Spleen (tissue), 11 donors: Measurements from ENCODE around the gene PPP1R14B. TPM values are rescaled to one million over a fixed set of nuclear protein-coding genes. Genes with fewer than 3 reads are reported as not detected.

ENCODE experiments used
- DNase-seq: peaks from one replicate; pipeline ENCODE4 v3.0.0-alpha.2; 2020
- H3K27ac ChIP-seq, 8 donors: fragments of 200-600 bp; sonication (generic) in 7 of 8; 1 replicate in 4 of 8; 2 replicates in 4 of 8; pipeline versions ENCODE4 v1.5.0 to v1.8.0; 2016 to 2021; ENCODE audit warnings: inconsistent platforms in 4 of 8, mild to moderate bottlenecking in 4 of 8, moderate library complexity in 1 of 8
- H3K27me3 ChIP-seq, 7 donors: fragments of 200-600 bp; sonication (generic) in 6 of 7; replicated peaks in 1 of 7; 1 replicate in 4 of 7; 2 replicates in 3 of 7; pipeline versions ENCODE4 v1.5.0 to v1.8.0; 2016 to 2021; ENCODE audit warnings: inconsistent platforms in 3 of 7, mild to moderate bottlenecking in 1 of 7
- H3K36me3 ChIP-seq, 6 donors: fragments of 200-600 bp; sonication (generic) in 5 of 6; 1 replicate in 4 of 6; 2 replicates in 2 of 6; pipeline versions ENCODE4 v1.5.0 to v1.8.0; 2016 to 2021; ENCODE audit warnings: inconsistent platforms in 2 of 6
- H3K4me1 ChIP-seq, 6 donors: fragments of 200-600 bp; sonication (generic) in 5 of 6; 1 replicate in 3 of 6; 2 replicates in 3 of 6; pipeline versions ENCODE4 v1.5.0 to v1.8.0; 2016 to 2021; ENCODE audit warnings: inconsistent platforms in 3 of 6
- H3K4me3 ChIP-seq, 8 donors: fragments of 200-600 bp; sonication (generic) in 7 of 8; 1 replicate in 4 of 8; 2 replicates in 4 of 8; pipeline versions ENCODE4 v1.5.0 to v1.8.0; 2016 to 2021; ENCODE audit warnings: inconsistent platforms in 4 of 8, mild to moderate bottlenecking in 4 of 8, moderate library complexity in 2 of 8
- H3K9me3 ChIP-seq, 8 donors: fragments of 200-600 bp; sonication (generic) in 7 of 8; 1 replicate in 4 of 8; 2 replicates in 4 of 8; pipeline versions ENCODE4 v1.5.0 to v1.8.0; 2016 to 2021; ENCODE audit warnings: inconsistent platforms in 4 of 8
- POLR2A ChIP-seq, 3 donors: fragments of 450-650 bp; IDR thresholded peaks; one replicate each; pipeline ENCODE4 v1.5.1; 2017; ENCODE audit warnings: antibody characterized with exemption in 3 of 3, mild to moderate bottlenecking in 1 of 3
- POLR2AphosphoS5 ChIP-seq, 3 donors: sonication (generic); formaldehyde crosslinking; IDR thresholded peaks; one replicate each; pipeline ENCODE4 v1.5.1; 2017; ENCODE audit warnings: antibody characterized with exemption in 3 of 3
- WGBS, 5 donors: extraction: QIAGEN DNeasy Blood & Tissue Kit in 3 of 5; methylation state at CpG; one replicate each; pipeline versions ENCODE4 v1.1.5 to v1.1.7; 2013 to 2018; 5-methylcytosine and 5-hydroxymethylcytosine counted together
- intact Hi-C: fragments of 100-400 bp; cut with DNase I; formaldehyde crosslinking; loops from one replicate; pipeline ENCODE4 v1.15.0; 2023; ENCODE audit warnings: low total_unique reads
- polyA plus RNA-seq, 3 donors: library from polyadenylated mRNA; stranded (reverse); fragments of 200-250 nt; gene quantifications; one replicate each; pipeline ENCODE4 v1.2.1, GENCODE V29; 2013
- total RNA-seq, 7 donors: library from RNA; depleted of rRNA in 3 of 7; stranded (reverse); fragments of >200 nt in 3 of 7; fragmentation: NEBNext Ultra II Directional in 4 of 7; extraction: Animal tissue kit (Norgen Biotek cat#: 25700) in 4 of 7; gene quantifications; one replicate each; pipeline versions ENCODE4 v1.1.0 to v1.2.1, GENCODE V29; 2016 to 2021
- TF ChIP-seq, protein P1 (sequence below), 11 experiments: fragments of 200-600 bp in 7 of 11; fragments of 450-650 bp in 4 of 11; sonication (generic) in 4 of 11; IDR thresholded peaks in 8 of 11; conservative IDR thresholded peaks in 3 of 11; 1 replicate in 7 of 11; 2 replicates in 4 of 11; pipeline versions ENCODE4 v1.4.0 to v1.8.0; 2016 to 2021; ENCODE audit warnings: antibody characterized with exemption in 11 of 11, inconsistent platforms in 4 of 11, mild to moderate bottlenecking in 1 of 11
- donor health status: healthy with polysubstance abuse.
- donor health status: DM: no; HTN: no; CAD: no; lungs with moderate emphysema.
- donor health status: DM: no; HTN: no; CAD: no.
- donor health status: Bipolar disorder and iron deficiency.
- donor health status: healthy.
- donor health status: DM: no; HTN: no; CAD: no.
- donor health status: DM: yes; HTN: yes; CAD: no.

Gene PPP1R14B
- total and polyA plus RNA-seq, 10 donors: 47.6 to 190 (median 83.6) TPM

DNA sequence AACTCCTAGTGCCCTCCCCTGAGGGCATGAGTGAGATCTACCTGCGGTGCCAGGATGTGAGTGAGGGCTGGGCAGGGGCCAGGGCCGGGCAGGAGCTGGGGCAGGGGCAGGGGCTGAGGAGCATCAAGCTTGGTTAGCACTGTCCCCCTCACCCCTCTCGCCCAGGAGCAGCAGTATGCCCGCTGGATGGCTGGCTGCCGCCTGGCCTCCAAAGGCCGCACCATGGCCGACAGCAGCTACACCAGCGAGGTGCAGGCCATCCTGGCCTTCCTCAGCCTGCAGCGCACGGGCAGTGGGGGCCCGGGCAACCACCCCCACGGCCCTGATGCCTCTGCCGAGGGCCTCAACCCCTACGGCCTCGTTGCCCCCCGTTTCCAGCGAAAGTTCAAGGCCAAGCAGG is 26.5 kb downstream of the PPP1R14B start:
- Histone ChIP-seq H3K9me3 (no peaks in the 10 kb centered on the region), H3K27ac (peak overlapping the region in 2 of 8 donors; percentile 11 to 24), H3K27me3 (no peaks in the 10 kb centered on the region), H3K4me1 (peaks cover 4 to 67% (median 27%) of the 10 kb centered on the region in 6 donors), H3K36me3 (peaks cover 0 to 96% (median 65%) of the 10 kb centered on the region in 6 donors), H3K4me3 (no peak overlapping the region)
- DNase-seq: no peak
- TF ChIP-seq POLR2A (IDR thresholded peaks at IDR 0.05) (no peak), POLR2AphosphoS5 (IDR thresholded peaks at IDR 0.05) (peak in 1 of 3 donors; percentile 60)
- intact Hi-C loops: no loop called here
- WGBS, 5 donors: 92 to 98% (median 93%) methylated on average over 5 to 17 of the region's 17 CpGs

DNA sequence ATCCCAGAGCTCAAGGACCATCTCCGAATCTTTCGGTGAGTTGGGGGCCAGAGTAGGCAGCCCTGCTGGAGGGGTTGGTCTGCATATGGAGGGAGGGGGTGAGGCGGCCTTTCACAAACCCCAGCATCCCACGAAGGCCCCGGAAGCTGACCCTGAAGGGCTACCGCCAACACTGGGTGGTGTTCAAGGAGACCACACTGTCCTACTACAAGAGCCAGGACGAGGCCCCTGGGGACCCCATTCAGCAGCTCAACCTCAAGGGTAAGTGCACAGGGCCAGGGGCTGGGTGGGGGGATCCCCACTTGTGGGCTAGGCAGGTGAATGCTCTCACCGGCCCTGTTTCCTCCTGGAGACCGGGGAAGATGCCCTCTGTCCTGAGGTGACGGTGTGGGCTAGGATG is 27.0 kb downstream of the PPP1R14B start:
- Histone ChIP-seq H3K9me3 (no peaks in the 10 kb centered on the region), H3K27me3 (no peaks in the 10 kb centered on the region), H3K36me3 (peaks cover 0 to 100% (median 68%) of the 10 kb centered on the region in 6 donors), H3K27ac (peak overlapping the region in 2 of 8 donors; percentile 11 to 25), H3K4me1 (peaks cover 0 to 67% (median 22%) of the 10 kb centered on the region in 6 donors), H3K4me3 (no peak overlapping the region)
- DNase-seq: no peak
- intact Hi-C loops: no loop called here
- TF ChIP-seq POLR2A (IDR thresholded peaks at IDR 0.05) (no peak), POLR2AphosphoS5 (IDR thresholded peaks at IDR 0.05) (no peak)
- TF ChIP-seq, protein P1, sequence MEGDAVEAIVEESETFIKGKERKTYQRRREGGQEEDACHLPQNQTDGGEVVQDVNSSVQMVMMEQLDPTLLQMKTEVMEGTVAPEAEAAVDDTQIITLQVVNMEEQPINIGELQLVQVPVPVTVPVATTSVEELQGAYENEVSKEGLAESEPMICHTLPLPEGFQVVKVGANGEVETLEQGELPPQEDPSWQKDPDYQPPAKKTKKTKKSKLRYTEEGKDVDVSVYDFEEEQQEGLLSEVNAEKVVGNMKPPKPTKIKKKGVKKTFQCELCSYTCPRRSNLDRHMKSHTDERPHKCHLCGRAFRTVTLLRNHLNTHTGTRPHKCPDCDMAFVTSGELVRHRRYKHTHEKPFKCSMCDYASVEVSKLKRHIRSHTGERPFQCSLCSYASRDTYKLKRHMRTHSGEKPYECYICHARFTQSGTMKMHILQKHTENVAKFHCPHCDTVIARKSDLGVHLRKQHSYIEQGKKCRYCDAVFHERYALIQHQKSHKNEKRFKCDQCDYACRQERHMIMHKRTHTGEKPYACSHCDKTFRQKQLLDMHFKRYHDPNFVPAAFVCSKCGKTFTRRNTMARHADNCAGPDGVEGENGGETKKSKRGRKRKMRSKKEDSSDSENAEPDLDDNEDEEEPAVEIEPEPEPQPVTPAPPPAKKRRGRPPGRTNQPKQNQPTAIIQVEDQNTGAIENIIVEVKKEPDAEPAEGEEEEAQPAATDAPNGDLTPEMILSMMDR (IDR thresholded peaks at IDR 0.05 in 8 of 11, conservative IDR thresholded peaks at IDR 0.05 in 3 of 11): no peak
- 87 to 91% (median 89%) methylated on average over 6 to 10 of the region's 10 CpGs for WGBS, 5 donors

DNA sequence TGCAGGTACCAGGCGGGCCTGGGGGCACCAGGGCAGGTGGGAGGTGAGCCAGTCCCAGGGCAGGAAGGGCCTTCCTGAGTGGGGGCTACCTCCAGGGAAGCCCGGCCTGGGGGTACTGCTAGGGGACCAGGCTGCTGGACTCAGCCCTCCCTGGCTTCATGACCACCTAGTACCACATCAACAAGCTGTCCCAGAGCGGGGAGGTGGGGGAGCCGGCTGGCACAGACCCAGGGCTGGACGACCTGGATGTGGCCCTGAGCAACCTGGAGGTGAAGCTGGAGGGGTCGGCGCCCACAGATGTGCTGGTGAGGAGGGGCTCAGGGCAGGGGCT is 27.4 kb downstream of the PPP1R14B start:
- no peaks in the 10 kb centered on the region for H3K9me3 ChIP-seq
- H3K4me1 ChIP-seq: peaks cover 0 to 67% (median 18%) of the 10 kb centered on the region in 6 donors
- intact Hi-C loops: no loop called here
- H3K27ac ChIP-seq: peak overlapping the region in 2 of 8 donors; percentile 25 to 35
- 86 to 96% (median 91%) methylated on average over 2 to 7 of the region's 7 CpGs for WGBS, 5 donors
- no peaks in the 10 kb centered on the region for H3K27me3 ChIP-seq
- DNase-seq: no peak
- TF ChIP-seq POLR2A (IDR thresholded peaks at IDR 0.05) (no peak), POLR2AphosphoS5 (IDR thresholded peaks at IDR 0.05) (peak in 1 of 3 donors; percentile 65)
- TF ChIP-seq, protein P1 (IDR thresholded peaks at IDR 0.05 in 8 of 11, conservative IDR thresholded peaks at IDR 0.05 in 3 of 11): no peak
- H3K4me3 ChIP-seq: no peak overlapping the region
- H3K36me3 ChIP-seq: peaks cover 0 to 100% (median 70%) of the 10 kb centered on the region in 6 donors

DNA sequence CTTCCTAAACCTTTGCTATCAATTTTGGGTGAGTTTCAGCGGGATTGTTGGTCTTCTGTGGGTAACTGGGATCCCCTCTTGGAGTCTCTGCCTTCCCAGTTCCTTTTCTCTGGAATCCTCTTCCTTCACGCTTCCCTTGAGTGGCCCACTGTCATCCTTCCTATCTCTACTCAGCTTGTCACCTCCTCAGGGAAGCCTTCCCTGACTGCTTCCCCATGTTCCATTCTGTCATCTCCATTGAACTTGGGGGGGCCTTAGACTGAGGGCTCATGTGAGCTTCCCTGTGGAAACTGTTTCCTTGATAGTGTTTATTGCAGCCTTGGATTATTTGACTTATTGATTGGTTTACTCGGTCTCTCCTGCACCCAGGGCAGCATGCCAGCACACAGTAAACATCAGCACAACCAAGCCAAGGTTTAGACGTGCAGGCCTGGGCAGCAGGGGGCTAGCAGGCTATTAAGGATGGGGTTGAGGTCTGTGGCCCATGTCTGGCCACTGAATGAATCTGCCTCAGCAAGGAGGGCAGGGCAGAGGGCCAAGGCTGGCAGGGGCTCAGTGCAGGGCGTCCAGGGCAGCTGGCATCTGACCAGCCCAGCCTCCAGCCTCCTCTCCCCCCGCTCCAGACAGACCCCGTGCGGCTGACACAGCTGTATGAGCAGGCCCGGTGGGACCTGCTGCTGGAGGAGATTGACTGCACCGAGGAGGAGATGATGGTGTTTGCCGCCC is 28.0 kb downstream of the PPP1R14B start:
- 86 to 95% (median 92%) methylated on average over 5 to 11 of the region's 11 CpGs for WGBS, 5 donors
- DNase-seq: no peak
- TF ChIP-seq POLR2A (IDR thresholded peaks at IDR 0.05): no peak
- peak; percentile 9 to 75 (median 38) for TF ChIP-seq POLR2AphosphoS5 (IDR thresholded peaks at IDR 0.05)
- Histone ChIP-seq H3K27ac (peak overlapping the region in 2 of 8 donors; percentile 25 to 35), H3K4me1 (peaks cover 0 to 67% (median 16%) of the 10 kb centered on the region in 6 donors), H3K36me3 (peaks cover 0 to 100% (median 72%) of the 10 kb centered on the region in 6 donors), H3K9me3 (no peaks in the 10 kb centered on the region), H3K27me3 (no peaks in the 10 kb centered on the region), H3K4me3 (no peak overlapping the region)
- intact Hi-C loops: no loop called here

DNA sequence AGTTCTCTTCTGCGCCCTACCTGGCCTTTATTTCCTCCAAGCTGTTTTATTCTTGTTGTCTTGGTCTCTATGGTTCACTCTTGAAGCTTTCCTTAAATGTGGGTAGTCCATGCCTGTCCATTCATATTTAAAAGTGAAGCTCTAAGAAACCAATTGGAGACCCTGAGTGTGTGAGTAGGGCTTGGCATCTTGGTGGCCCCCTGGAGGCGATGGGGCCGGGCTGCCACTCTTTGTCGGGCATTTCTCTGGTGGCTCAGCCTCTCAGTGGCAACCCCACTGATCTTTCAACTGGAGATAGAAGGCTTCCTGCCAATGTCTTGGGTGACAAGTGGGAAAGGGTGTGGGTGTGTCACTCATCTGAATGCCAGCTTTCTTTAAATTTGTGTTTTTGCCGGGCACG is 29.9 kb downstream of the PPP1R14B start:
- 75 to 87% (median 83%) methylated on average over 6 of the region's 6 CpGs for WGBS, 5 donors
- H3K27me3 ChIP-seq: no peaks in the 10 kb centered on the region
- H3K9me3 ChIP-seq: no peaks in the 10 kb centered on the region
- intact Hi-C loops: no loop called here
- no peak overlapping the region for H3K27ac ChIP-seq
- no peak for TF ChIP-seq POLR2A (IDR thresholded peaks at IDR 0.05)
- no peak for TF ChIP-seq POLR2AphosphoS5 (IDR thresholded peaks at IDR 0.05)
- TF ChIP-seq, protein P1 (IDR thresholded peaks at IDR 0.05 in 8 of 11, conservative IDR thresholded peaks at IDR 0.05 in 3 of 11): no peak
- H3K4me1 ChIP-seq: peaks cover 0 to 63% (median 13%) of the 10 kb centered on the region in 6 donors
- no peak for DNase-seq
- H3K4me3 ChIP-seq: no peak overlapping the region
- H3K36me3 ChIP-seq: peaks cover 0 to 100% (median 68%) of the 10 kb centered on the region in 6 donors
